ENCODE results near the gene WDTC1.
A peak's percentile ranks its signal among the peaks of the same experiment; 100 is the strongest.

The WDTC1 gene

GRCh38 chr1:27355683-27356082 is 121.3 kb downstream of the WDTC1 start:
- no peak overlapping the region for H3K4me3 ChIP-seq (replicated peaks; ENCODE audit: low read depth, low read length)
- DNase-seq (ENCODE audit: low read depth) = no peak
- TF ChIP-seq, protein P1, sequence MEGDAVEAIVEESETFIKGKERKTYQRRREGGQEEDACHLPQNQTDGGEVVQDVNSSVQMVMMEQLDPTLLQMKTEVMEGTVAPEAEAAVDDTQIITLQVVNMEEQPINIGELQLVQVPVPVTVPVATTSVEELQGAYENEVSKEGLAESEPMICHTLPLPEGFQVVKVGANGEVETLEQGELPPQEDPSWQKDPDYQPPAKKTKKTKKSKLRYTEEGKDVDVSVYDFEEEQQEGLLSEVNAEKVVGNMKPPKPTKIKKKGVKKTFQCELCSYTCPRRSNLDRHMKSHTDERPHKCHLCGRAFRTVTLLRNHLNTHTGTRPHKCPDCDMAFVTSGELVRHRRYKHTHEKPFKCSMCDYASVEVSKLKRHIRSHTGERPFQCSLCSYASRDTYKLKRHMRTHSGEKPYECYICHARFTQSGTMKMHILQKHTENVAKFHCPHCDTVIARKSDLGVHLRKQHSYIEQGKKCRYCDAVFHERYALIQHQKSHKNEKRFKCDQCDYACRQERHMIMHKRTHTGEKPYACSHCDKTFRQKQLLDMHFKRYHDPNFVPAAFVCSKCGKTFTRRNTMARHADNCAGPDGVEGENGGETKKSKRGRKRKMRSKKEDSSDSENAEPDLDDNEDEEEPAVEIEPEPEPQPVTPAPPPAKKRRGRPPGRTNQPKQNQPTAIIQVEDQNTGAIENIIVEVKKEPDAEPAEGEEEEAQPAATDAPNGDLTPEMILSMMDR (IDR thresholded peaks at IDR 0.05; ENCODE audit: low read length, missing control alignments) = no peak

DNA sequence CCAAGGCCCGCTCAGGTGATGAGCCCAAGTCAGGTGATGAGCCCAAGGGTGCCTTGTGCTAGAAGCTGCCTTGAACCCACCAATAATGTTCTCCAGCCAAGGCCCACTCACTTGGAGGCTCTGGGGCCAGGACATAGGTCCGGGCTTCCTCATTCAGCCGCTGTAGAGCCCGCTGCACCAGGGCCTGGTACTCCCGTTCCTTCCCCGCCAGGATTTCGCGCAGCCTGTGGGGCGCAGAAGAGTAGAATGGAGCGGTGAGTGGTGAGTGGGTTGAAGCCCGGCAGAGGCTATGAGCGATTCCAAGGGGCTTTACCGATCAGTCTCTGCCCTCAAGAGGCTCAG is 121.8 kb downstream of the WDTC1 start:
- DNase-seq (ENCODE audit: low read depth) = no peak
- H3K4me3 ChIP-seq (replicated peaks; ENCODE audit: low read depth, low read length) = no peak overlapping the region
- TF ChIP-seq, protein P1 (IDR thresholded peaks at IDR 0.05; ENCODE audit: low read length, missing control alignments) = no peak

GRCh38 chr1:27356619-27357280 is 122.3 kb downstream of the WDTC1 start:
- no peak for DNase-seq (ENCODE audit: low read depth)
- TF ChIP-seq, protein P1 (IDR thresholded peaks at IDR 0.05; ENCODE audit: low read length, missing control alignments) = no peak
- H3K4me3 ChIP-seq (replicated peaks; ENCODE audit: low read depth, low read length) = no peak overlapping the region

DNA sequence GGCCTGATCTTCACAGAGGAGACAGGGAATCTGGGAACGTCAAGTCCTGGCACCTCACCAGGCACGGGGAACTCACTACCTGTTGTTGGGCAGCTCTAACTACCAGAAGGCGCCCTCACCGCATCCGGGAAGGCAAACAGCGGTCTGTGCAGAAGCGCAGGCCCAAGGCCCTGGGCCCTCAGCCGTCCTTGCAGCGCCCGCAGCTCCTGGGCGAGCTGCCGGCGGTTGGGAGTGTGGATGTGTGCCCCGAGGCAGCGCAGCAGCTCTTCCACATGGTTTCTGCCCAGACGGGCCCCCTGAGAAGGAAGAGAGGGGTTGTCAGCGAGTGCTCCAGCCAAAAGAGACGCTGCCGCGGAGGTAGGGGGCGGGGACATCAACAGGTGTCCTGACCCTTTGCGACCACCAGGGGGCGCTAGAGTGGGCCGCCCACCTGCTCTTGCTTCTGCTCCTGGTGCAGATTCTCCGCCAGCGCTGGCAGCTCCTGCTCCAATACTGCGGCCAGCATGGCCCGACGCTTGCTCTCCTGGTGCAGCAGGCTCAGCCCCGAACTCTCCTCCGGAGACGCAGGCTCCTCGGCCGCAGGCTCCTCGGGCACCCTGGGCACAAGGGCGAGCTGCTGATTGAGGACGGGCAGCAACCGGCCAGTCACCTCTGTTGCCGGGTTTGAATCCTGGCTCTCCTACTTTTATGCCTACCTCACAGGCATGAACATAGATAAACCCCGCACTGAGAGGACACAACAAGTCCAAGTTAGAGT is 123.0 kb downstream of the WDTC1 start:
- TF ChIP-seq, protein P1 (IDR thresholded peaks at IDR 0.05; ENCODE audit: low read length, missing control alignments) = peak; percentile 73
- DNase-seq (ENCODE audit: low read depth) = peak; percentile 61
- no peak overlapping the region for H3K4me3 ChIP-seq (replicated peaks; ENCODE audit: low read depth, low read length)
